ENCODE results near the gene C19orf73. TPM values are rescaled to one million over a fixed set of nuclear protein-coding genes. Genes with fewer than 3 reads are reported as not detected.

C19orf73 gene
- total RNA-seq, 1 experiment from 2014 or later = 2.2 TPM

- Histone ChIP-seq H3K4me3 (replicated peaks in 1 of 2; ENCODE audit: low read depth in 1 of 2, low read length in 2 of 2) (no peak overlapping the region), H3K36me3 (ENCODE audit: control insufficient read depth in 1 of 2, insufficient read depth in 2 of 2, low read length in 2 of 2) (peaks cover 45 to 73% of the 10 kb centered on the region in 2 experiments), H3K4me2 (ENCODE audit: low read length) (no peak overlapping the region), H3K9me3 (ENCODE audit: control insufficient read depth in 1 of 2, insufficient read depth in 1 of 2, low read depth in 1 of 2, low read length in 2 of 2) (no peaks in the 10 kb centered on the region), H2AFZ (ENCODE audit: low read depth, low read length, poor library complexity, severe bottlenecking) (no peak overlapping the region), H3K79me2 (ENCODE audit: insufficient read depth, low read length) (peaks cover 99% of the 10 kb centered on the region), H3K27ac (ENCODE audit: low read depth, low read length) (no peak overlapping the region), H3K4me1 (ENCODE audit: control insufficient read depth in 1 of 2, insufficient read depth in 2 of 2, low read length in 2 of 2) (peaks cover 3 to 12% of the 10 kb centered on the region in 2 experiments; a peak in 3 of 4 replicates), H3K9ac (ENCODE audit: low read length) (no peak overlapping the region), H3K27me3 (ENCODE audit: insufficient read depth, low read length) (no peaks in the 10 kb centered on the region), H3K9me2 (ENCODE audit: insufficient read depth) (no peaks in the 10 kb centered on the region), H4K20me1 (ENCODE audit: insufficient read depth) (peaks cover 38% of the 10 kb centered on the region; the same call in 1 of the 2 replicates)
- intact Hi-C loops (cut with micrococcal nuclease) = no loop called here
- no peak for DNase-seq (ENCODE audit: low read depth, low spot score)
- ChIA-PET POLR2A (no interaction called here), RAD21 (ENCODE audit: low non-redundant PET in 1 of 2, low total read pairs in 2 of 2, uncharacterized antibody in 2 of 2, unreplicated experiment in 2 of 2) (no interaction called here), CTCF (no interaction called here)
- TF ChIP-seq SP1 (IDR thresholded peaks at IDR 0.05; ENCODE audit: low read depth) = no peak
- TF ChIP-seq ZNF274 (IDR thresholded peaks at IDR 0.05; ENCODE audit: low read depth, low read length) = no peak
- no peak for TF ChIP-seq SRF (IDR thresholded peaks at IDR 0.05; ENCODE audit: low read depth)
- TF ChIP-seq EZH2 (IDR thresholded peaks at IDR 0.05) = no peak
- no peak for TF ChIP-seq TCF7L2 (IDR thresholded peaks at IDR 0.05; ENCODE audit: borderline replicate concordance, extremely low read depth, insufficient read depth, insufficient read length)
- no peak for TF ChIP-seq POLR2A (IDR thresholded peaks at IDR 0.05; ENCODE audit: borderline replicate concordance, extremely low read depth, insufficient read depth, insufficient read length)
- TF ChIP-seq, protein P1, sequence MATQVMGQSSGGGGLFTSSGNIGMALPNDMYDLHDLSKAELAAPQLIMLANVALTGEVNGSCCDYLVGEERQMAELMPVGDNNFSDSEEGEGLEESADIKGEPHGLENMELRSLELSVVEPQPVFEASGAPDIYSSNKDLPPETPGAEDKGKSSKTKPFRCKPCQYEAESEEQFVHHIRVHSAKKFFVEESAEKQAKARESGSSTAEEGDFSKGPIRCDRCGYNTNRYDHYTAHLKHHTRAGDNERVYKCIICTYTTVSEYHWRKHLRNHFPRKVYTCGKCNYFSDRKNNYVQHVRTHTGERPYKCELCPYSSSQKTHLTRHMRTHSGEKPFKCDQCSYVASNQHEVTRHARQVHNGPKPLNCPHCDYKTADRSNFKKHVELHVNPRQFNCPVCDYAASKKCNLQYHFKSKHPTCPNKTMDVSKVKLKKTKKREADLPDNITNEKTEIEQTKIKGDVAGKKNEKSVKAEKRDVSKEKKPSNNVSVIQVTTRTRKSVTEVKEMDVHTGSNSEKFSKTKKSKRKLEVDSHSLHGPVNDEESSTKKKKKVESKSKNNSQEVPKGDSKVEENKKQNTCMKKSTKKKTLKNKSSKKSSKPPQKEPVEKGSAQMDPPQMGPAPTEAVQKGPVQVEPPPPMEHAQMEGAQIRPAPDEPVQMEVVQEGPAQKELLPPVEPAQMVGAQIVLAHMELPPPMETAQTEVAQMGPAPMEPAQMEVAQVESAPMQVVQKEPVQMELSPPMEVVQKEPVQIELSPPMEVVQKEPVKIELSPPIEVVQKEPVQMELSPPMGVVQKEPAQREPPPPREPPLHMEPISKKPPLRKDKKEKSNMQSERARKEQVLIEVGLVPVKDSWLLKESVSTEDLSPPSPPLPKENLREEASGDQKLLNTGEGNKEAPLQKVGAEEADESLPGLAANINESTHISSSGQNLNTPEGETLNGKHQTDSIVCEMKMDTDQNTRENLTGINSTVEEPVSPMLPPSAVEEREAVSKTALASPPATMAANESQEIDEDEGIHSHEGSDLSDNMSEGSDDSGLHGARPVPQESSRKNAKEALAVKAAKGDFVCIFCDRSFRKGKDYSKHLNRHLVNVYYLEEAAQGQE (IDR thresholded peaks at IDR 0.05; ENCODE audit: low read depth) = no peak
- no peak for TF ChIP-seq SIN3A (IDR thresholded peaks at IDR 0.05; ENCODE audit: low read depth)
- TF ChIP-seq CEBPB (IDR thresholded peaks at IDR 0.05; ENCODE audit: low read depth) = no peak
- no peak for TF ChIP-seq FOSL1 (IDR thresholded peaks at IDR 0.05; ENCODE audit: low read depth)
- TF ChIP-seq ZBTB33 (IDR thresholded peaks at IDR 0.05; ENCODE audit: extremely low read depth, insufficient replicate concordance, low read length) = no peak
- TF ChIP-seq EZH2phosphoT487 (IDR thresholded peaks at IDR 0.05; ENCODE audit: borderline replicate concordance) = no peak
- no peak for TF ChIP-seq ZFX (IDR thresholded peaks at IDR 0.05)
- TF ChIP-seq EGR1 (IDR thresholded peaks at IDR 0.05; ENCODE audit: low read depth) = no peak
- no peak for TF ChIP-seq YY1 (IDR thresholded peaks at IDR 0.05; ENCODE audit: extremely low read depth, insufficient replicate concordance, low read depth, low read length)
- TF ChIP-seq POLR2AphosphoS5 (IDR thresholded peaks at IDR 0.05; ENCODE audit: low read depth, low read length) = no peak
- no peak for ATAC-seq
- no TSS peak for BruUV-seq (replicated peaks)
Measured at GRCh38 chr19:49091391-49092038, 27.4 kb downstream of the C19orf73 start.
